Calu3 (cell line): ENCODE measurements around the gene RXRB. TPM values are rescaled to one million over a fixed set of nuclear protein-coding genes. Genes with fewer than 3 reads are reported as not detected.

ENCODE experiments used
- BruUV-seq: library from RNA; stranded (reverse); fragments of 400-500 nt; replicated peaks from 2 replicates; lab custom pipeline; 2021; lab: Mats Ljungman, UMichigan
- CTCF ChIA-PET: fragments of 300-600 bp; sonication (Branson Sonifier 250); formaldehyde crosslinking; loops from one replicate; lab custom pipeline; 2022; ENCODE audit warnings: antibody characterized with exemption; lab: Charles Lee
- DNase-seq: peaks from one replicate; pipeline ENCODE4 v3.0.0; 2022
- H3K27ac Mint-ChIP-seq: one replicate; pipeline ENCODE4 v1.8.0; 2022; ENCODE audit warnings: mixed read lengths; ENCODE audit not compliant: unreplicated experiment
- H3K27me3 Mint-ChIP-seq: one replicate; pipeline ENCODE4 v1.8.0; 2022; ENCODE audit warnings: mixed read lengths; ENCODE audit not compliant: unreplicated experiment
- H3K36me3 Mint-ChIP-seq: one replicate; pipeline ENCODE4 v1.8.0; 2022; ENCODE audit warnings: mild to moderate bottlenecking, moderate library complexity, mixed read lengths; ENCODE audit not compliant: insufficient read depth, unreplicated experiment
- H3K4me1 Mint-ChIP-seq: one replicate; pipeline ENCODE4 v1.8.0; 2022; ENCODE audit warnings: mild to moderate bottlenecking, low read depth, mixed read lengths; ENCODE audit not compliant: unreplicated experiment
- H3K4me3 Mint-ChIP-seq: one replicate; pipeline ENCODE4 v1.8.0; 2022; ENCODE audit warnings: mild to moderate bottlenecking, low read depth, moderate library complexity, mixed read lengths; ENCODE audit not compliant: unreplicated experiment
- H3K9me3 Mint-ChIP-seq: one replicate; pipeline ENCODE4 v1.8.0; 2022; ENCODE audit warnings: low read depth, mixed read lengths; ENCODE audit not compliant: unreplicated experiment
- intact Hi-C: fragments of 100-400 bp; cut with micrococcal nuclease; formaldehyde crosslinking; loops from one replicate; pipeline ENCODE4 v1.10.0; 2022; ENCODE audit not compliant: unreplicated experiment
- total RNA-seq: library from RNA; stranded (reverse); gene quantifications from 2 replicates; pipeline ENCODE4 v1.2.3, GENCODE V29; 2022
- TF ChIP-seq, protein P1 (sequence below): fragments of 200-600 bp; IDR thresholded peaks from one replicate; pipeline ENCODE4 v1.8.0; 2022; ENCODE audit warnings: antibody characterized with exemption; ENCODE audit not compliant: unreplicated experiment

The RXRB gene
- total RNA-seq, 1 experiment from 2014 or later: 78.3 TPM

DNA sequence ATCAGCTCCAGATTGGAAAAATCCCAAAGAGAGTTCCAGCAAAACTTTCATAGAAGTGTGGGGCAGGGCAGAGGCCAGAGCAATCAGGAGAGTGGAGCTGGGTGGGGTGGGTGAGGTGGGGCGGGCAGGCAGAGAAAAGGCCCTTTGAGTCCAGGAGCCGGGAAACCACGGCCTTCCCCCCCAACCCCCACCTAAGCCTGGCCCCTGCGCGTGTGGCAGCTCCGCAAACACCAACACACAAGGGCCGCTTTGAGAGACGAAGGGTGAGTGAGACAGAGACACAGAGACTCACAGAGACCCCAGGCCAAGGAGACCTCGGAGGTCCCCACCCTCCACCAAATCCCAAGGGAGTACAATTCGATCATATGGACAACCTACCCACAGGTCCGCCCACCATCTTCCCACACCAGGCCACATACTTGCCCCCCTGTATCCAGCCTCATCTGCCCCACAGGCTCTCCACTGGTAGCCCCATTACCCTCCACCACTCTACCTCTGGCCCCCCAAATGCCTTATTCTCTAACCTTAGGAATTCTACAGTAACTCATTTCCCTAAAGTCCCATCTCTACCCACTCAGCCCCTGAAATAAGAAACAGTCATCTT, 9.9 kb downstream of the RXRB start:
- DNase-seq: no peak
- peaks cover 78% of the 10 kb centered on the region for H3K27me3 Mint-ChIP-seq
- intact Hi-C loops: no loop called here
- no TSS peak for BruUV-seq
- H3K36me3 Mint-ChIP-seq: peaks cover 24% of the 10 kb centered on the region
- no peaks in the 10 kb centered on the region for H3K9me3 Mint-ChIP-seq
- CTCF ChIA-PET: interaction anchor here (0.6 kb wide), 1 partner anchor 475 kb away, joined by 4 read pairs; no protein-coding TSS in a partner anchor
- H3K27ac Mint-ChIP-seq: no peak overlapping the region
- no peak overlapping the region for H3K4me3 Mint-ChIP-seq
- TF ChIP-seq, protein P1, sequence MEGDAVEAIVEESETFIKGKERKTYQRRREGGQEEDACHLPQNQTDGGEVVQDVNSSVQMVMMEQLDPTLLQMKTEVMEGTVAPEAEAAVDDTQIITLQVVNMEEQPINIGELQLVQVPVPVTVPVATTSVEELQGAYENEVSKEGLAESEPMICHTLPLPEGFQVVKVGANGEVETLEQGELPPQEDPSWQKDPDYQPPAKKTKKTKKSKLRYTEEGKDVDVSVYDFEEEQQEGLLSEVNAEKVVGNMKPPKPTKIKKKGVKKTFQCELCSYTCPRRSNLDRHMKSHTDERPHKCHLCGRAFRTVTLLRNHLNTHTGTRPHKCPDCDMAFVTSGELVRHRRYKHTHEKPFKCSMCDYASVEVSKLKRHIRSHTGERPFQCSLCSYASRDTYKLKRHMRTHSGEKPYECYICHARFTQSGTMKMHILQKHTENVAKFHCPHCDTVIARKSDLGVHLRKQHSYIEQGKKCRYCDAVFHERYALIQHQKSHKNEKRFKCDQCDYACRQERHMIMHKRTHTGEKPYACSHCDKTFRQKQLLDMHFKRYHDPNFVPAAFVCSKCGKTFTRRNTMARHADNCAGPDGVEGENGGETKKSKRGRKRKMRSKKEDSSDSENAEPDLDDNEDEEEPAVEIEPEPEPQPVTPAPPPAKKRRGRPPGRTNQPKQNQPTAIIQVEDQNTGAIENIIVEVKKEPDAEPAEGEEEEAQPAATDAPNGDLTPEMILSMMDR: no peak
- peaks cover 12% of the 10 kb centered on the region for H3K4me1 Mint-ChIP-seq

DNA sequence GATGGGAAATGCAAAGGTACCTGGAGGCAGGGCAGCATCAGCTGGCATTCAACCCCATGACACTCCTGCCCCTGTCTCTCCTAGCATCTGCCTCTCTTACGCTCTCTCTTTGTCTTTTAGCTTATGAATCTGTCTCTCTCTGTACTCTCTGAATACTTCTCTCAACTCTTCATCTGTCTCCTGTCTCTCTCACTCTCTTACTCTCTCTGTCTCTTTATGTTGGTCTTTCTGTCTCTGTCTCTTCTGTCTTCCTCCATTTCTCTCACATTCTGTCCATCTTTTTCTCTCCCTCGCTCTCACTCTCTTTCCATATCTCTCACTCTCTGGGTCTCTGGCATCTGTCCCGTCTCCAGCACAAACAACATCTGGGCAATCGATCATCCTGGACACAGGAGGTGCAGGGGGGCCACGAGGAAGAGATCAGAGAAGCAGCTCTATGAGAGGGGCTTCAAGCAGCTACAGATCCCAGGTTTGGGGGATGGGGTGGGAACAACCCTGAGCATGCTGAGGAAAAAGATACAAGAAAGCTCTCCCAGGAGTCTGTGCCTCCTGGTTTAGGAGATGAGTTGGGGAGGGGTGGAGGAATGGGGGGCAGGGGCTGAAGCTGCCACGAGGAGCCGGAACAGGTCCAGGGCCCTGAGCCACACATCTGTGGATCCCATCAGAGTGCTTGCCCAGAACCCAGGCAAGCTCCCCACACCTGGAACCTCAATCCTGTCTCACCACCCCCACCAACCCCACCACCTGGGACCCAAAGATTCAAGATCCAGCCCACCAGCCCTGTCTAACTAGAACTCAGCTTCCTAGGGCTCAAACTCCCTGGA, 10.6 kb downstream of the RXRB start:
- BruUV-seq: no TSS peak
- intact Hi-C loops: no loop called here
- no peak overlapping the region for H3K4me3 Mint-ChIP-seq
- H3K27ac Mint-ChIP-seq: no peak overlapping the region
- TF ChIP-seq, protein P1: no peak
- peaks cover 16% of the 10 kb centered on the region for H3K36me3 Mint-ChIP-seq
- H3K9me3 Mint-ChIP-seq: no peaks in the 10 kb centered on the region
- H3K27me3 Mint-ChIP-seq: peaks cover 86% of the 10 kb centered on the region
- H3K4me1 Mint-ChIP-seq: peaks cover 12% of the 10 kb centered on the region
- DNase-seq: no peak
- CTCF ChIA-PET: interaction anchor here (0.6 kb wide), 2 partner anchors 10 to 476 kb away, joined by 4 read pairs; no protein-coding TSS in a partner anchor

DNA sequence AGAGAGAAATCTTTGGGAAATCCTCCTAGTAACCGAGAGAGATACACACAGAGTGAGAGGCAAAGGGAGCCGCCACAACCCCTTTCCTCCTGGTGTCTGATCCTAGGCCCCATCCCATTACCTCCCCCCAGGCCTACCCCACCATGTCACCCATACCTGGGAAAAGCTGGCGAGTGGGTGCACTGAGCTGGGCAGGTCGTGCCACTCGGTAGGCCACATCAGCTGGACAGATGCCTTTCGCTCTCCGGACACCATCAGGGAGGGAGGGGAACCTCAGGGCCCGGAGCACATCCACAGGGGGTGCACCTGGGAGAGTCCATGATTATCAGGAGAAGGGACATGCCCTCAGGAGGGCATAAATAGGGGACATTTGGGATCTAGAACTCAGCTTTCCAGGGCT, 11.3 kb downstream of the RXRB start:
- CTCF ChIA-PET: interaction anchor here (0.6 kb wide), 1 partner anchor 11 kb away, joined by 4 read pairs; no protein-coding TSS in a partner anchor
- intact Hi-C loops: no loop called here
- Mint-ChIP-seq H3K27ac (no peak overlapping the region), H3K27me3 (peaks cover 93% of the 10 kb centered on the region), H3K9me3 (peaks cover 2% of the 10 kb centered on the region), H3K4me3 (no peak overlapping the region), H3K36me3 (peaks cover 13% of the 10 kb centered on the region), H3K4me1 (peaks cover 12% of the 10 kb centered on the region)
- no peak for DNase-seq
- BruUV-seq: no TSS peak
- TF ChIP-seq, protein P1: no peak

DNA sequence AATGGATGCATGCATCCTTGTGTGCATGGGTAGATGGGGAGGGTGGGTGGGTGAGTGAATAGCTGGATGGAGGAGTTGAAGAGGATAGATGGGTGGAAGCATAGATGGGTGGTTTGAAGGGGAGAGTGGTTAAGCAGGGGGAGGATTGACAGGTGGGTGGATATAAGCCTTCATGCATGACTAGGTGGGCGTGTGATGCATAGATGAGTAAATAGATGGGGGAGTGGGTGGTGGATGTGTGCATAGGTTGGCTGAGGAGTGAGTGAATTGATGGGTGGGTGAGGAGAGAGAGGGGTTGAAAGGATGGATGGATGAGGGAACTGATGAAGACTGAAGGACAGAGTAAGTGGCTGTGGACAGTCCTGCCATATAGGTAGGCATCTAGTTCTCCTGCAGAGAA, 12.7 kb downstream of the RXRB start:
- peaks cover 7% of the 10 kb centered on the region for H3K9me3 Mint-ChIP-seq
- no TSS peak for BruUV-seq
- no peak overlapping the region for H3K4me3 Mint-ChIP-seq
- peaks cover 12% of the 10 kb centered on the region for H3K4me1 Mint-ChIP-seq
- intact Hi-C loops: no loop called here
- CTCF ChIA-PET: no interaction called here
- no peak overlapping the region for H3K27ac Mint-ChIP-seq
- DNase-seq: no peak
- TF ChIP-seq, protein P1: no peak
- H3K36me3 Mint-ChIP-seq: peaks cover 4% of the 10 kb centered on the region
- peaks cover 90% of the 10 kb centered on the region for H3K27me3 Mint-ChIP-seq
